ENCODE data around the gene KIT.
A peak's percentile ranks its signal among the peaks of the same experiment; 100 is the strongest.

The KIT gene

DNA sequence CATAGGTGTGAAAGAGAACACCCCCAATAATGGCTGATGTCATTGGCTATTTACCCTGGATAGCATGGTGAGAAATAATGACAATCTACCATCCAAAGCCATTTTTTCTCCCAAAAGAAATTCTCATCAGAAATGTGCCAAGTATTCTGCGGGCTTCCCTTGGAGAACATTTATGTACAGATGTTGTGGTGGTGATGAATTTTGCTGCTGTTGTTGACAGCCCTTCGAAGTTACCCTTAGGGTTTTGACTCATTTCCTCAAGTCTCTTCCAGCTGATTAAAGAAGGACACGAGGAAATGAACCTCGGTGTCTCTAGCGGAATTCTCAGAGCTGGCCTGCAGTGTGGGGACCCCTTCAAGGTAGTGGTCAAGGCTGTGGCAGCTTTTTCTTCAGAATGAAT is 3.4 kb downstream of the KIT start:
- DNase-seq (ENCODE audit: low read depth), result no peak

- peak; percentile 8 for DNase-seq (ENCODE audit: low read depth)
Measured at GRCh38 chr4:54661686-54662085, 3.9 kb downstream of the KIT start.

DNA sequence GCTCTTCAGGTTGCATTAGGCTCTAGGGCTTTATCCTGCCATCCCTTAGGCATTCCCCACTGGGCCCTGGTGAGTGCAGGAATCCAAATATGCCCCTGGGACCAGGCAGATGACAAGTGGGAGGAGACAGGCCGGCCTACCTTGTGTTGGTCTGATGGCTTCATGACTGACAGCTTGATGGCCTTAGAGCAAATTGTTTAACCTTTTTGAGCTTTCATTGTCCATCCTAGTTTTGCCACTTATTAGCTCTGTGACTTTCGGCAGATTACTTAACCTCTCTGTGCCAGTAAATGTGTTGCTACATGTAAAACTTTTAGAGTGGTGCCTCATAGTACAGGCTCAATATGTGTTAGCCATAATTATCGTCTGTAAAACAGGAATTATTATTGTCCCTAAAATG is 4.4 kb downstream of the KIT start:
- no peak for DNase-seq (ENCODE audit: low read depth)

DNA sequence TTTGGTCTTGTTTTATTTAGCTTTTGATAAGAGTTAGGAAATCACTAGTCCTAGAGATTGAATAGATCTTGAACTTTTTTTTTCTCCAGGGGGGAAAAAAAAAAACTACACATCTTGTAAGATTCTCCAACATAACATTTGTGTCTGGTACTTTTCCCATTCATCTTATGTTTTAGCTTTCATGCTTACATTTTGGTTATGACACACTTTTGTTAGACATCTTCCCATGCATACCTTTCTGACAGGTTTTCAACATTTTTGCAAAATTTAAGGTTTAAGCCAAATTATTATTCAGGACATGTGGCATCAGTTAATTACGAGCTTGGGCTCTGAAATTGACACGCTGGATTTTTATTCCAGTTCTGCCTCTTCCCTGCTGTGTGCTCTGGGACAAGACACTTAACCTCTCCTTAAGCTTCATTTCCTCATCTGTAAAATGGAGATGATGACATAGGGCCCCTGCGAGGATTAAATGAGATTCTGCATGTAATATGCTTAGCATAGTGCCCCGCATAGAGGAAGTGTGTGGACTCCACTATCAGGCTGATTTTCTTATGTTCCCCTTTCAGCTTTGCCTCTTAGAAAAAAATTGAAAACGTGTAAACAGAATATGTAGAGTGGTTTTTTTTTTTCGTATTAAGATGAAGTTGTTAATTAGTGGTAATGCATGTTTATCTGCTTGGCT is 5.3 kb downstream of the KIT start:
- no peak for DNase-seq (ENCODE audit: low read depth)

DNA sequence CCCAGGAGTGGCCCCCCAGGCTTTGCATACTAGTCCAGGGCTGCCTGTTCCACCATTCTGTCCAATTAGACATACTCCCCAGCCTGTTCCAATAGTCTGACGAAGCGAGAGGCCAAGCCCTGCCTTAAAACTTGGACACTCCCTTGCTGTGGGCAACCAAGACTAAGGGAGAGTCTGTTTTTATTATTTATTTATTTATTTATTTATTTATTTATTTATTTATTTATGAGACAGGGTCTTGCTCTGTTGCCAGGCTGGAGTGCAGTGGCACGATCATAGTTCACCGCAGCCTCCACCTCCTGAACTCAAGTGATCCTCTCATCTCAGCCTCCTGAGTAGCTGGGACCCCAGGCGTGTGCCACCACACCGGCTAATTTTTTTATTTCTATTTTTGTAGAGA is 6.6 kb downstream of the KIT start:
- DNase-seq (ENCODE audit: low read depth), result no peak

DNA sequence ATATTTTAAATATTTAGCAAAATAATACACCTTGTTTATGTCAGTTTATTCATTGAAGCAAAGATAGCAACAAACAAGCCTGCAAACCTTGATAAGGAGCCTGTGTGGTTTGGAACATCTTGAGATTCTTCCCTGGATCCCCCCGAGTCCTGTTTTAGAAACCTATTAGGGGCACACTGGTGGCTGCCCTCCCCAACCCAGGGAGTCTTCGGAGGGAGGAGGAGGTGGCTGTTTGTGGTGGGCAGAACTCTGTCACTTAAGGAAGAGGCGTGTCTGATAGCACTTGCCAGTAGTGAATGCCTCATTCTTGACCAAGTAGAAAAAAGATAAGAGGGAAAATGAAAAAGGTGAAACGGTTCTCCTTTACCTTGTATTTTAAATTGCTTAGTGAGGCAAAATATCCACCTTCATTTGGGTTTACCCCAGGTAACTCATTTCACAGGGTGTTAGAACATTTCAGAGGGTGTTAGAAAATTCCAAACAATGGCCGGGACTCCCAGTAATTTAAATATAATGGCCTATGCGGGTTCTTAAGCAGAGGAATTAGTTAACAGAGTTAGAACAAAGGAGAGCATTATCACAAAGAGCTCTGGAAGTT is 10.4 kb downstream of the KIT start:
- DNase-seq (ENCODE audit: low read depth), result no peak

GRCh38 chr4:54669831-54670230 is 12.1 kb downstream of the KIT start:
- DNase-seq (ENCODE audit: low read depth), result no peak

DNA sequence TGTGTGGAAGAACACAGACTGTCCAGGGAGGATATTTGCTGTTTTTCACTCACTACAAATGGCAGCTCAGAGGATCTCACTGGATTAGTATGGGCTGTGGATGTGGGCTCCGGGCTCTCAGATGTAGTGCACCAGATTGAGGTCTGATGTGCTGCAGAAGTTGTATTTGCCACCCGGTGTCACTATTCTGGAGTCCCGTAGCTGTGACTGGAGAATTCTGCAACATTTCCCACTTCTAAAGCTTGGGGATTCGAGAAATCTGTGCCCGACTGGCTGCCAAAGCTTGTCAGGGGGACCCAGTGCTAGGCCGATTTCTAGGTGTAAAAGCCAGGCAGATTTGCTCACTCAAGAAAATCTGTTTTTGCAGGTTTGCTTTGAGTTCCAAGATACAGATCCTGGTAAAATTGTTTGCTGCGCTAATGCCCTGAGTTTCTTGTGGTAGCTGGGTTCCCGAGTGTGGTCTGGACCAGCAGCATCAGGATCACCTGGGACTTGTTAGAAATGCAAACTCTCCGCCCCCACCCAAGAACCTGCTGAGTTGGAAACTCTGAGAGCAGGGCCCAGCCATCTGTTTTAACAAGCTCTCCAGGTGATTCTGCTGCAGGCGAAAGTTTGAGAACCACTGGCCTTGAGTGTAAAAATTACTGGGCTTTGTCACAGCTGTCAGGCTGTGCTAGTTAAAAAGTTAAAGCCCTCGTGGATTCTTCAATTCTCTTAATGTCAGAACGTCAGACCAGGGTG is 18.1 kb downstream of the KIT start:
- DNase-seq (ENCODE audit: low read depth), result no peak

DNA sequence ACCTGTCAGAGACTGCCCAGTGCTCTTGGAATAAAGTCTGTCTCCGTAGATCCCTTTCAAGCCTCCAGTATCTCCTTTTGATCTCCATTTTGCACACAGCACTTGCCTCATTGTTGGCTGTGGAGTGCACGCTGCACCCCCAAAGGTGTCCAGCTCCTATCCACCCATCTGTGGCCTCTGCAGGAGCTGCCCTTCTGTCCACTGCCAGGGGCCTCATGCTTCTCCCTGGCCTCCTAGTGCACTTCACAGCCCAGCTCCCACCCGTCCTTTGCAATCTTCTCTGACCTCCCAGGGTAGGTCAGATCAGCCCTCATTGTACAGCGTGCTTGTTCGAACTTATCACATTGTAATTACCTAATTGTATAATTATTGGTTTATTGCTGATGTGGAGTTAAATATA is 18.9 kb downstream of the KIT start:
- no peak for DNase-seq (ENCODE audit: low read depth)

- DNase-seq (ENCODE audit: low read depth), result no peak
Measured at GRCh38 chr4:54677416-54677815, 19.7 kb downstream of the KIT start.

DNA sequence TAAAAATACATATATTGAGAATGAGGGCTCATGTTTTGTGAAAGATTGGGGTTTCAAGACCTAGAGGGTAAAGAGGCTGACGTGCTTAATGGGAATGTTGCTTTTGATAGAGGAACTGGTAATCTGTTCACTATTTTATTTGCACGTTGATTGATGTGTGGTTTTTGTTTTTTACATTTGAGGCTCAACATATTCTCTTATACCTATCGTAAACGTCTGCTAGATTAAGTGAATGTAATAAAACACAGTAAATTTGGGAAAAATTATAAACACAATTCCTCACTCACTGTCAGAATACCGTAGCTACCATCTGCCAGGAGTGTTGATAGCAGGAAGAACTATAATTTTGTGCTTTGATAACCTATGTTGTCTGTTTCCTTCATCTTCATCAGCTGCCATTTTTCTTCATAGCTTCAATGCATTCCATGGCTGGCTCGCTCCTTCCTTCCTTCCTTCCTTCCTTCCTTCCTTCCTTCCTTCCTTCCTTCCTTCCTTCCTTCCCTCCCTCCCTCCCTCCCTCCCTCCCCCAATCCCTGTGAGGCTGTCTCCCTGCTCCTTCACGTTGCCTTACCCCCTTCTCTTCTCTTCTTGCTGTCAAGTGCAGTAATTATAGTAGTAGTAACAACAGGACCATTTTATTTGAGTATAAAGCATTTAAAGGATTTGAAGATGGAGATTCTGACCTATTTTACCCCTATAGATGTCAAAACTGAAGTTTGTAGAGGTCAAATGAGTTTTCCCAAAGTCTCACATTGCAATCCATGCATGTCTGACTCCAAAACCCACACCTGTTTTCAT is 20.3 kb downstream of the KIT start:
- no peak for DNase-seq (ENCODE audit: low read depth)

GRCh38 chr4:54678826-54679225 is 21.1 kb downstream of the KIT start:
- no peak for DNase-seq (ENCODE audit: low read depth)

- no peak for DNase-seq (ENCODE audit: low read depth)
Measured at GRCh38 chr4:54679813-54680212, 22.1 kb downstream of the KIT start.

DNA sequence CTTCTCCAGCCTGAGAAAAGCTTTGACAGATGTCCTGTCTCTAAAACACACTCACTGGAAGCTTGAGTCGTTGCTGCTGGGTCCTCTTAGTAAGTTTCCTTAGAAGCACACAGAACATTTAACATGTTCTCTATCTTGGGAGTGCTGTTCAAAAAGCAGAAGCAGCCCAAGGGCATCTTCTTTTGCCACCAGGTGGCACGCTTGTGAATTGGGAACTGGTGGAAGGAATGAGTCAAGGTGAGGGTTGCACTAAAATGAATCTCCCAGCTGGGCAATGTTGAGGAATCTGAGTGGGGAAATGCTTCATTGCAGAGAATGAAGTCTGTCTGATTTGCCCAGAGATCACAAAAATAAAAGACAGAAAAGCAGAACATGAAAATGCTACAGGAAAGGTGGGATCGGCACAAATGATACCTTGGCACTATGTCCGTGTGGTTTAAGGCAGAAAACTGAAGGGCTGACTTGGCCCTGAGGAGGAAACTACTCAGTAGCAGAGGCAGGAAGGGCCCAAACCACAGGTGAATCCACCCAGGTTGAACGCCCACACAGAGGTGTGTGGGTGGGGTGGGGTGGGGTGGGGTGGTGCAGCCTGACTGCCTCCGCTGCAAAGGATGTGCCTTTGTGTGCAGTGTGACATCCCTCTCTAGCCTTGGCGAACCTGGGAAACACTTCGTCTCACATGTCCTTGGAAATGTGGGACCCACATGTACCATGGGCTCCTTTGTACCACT is 26.0 kb downstream of the KIT start:
- DNase-seq (ENCODE audit: low read depth), result peak; percentile 5

GRCh38 chr4:54685810-54686209 is 28.1 kb downstream of the KIT start:
- no peak for DNase-seq (ENCODE audit: low read depth)

DNA sequence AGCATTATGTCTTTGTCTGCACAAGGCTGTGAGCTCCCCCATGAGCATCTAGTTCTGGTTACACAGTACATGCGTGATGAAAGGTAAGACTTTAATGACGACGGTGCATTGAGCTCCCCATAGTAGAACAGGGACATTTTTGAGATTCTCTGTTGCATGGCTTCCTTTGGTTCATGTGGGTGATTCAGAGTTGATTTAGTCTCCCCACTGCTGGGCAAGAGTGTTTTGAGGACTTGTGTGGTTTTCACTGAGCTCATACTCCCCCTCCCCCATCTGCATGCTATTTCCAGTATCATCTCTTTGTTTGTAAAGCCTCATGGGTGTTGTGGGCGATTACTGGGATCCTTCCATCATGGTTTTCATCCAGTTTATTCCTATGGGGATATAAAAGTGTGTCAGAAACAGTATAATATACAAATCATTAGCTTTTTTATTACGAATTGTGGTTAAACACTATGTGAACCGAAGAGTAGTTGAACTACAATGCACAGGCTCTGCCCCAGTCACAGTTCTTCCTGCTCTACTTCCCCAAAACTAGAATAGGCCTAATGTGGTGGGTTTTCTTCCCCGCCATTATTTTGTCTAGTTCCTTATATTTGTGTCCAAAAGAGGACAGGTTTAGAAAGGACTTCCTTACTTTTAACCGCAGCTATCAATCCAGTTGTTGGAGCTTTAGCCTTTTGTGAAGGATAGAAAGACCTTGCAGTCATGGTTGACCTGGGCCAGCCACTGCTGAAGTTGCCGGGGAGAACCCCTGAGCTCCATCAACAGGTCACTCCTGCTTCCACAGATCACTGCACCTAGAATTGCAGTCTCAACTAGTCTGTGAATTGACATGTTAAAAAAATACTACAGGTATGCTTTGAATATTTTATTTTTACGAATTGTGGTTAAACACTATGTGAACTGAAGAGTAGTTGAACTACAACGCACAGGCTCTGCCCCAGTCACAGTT is 30.4 kb downstream of the KIT start:
- DNase-seq (ENCODE audit: low read depth), result no peak

DNA sequence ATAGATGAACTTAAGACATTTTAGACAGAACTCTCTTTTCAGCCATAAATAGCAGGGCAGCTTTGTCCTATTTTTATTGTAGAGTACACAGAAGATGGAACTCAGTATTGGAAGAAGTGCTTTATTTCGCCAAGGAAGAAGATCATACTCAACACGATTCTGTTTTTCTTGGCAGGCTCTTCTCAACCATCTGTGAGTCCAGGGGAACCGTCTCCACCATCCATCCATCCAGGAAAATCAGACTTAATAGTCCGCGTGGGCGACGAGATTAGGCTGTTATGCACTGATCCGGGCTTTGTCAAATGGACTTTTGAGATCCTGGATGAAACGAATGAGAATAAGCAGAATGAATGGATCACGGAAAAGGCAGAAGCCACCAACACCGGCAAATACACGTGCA is 37.6 kb downstream of the KIT start:
- DNase-seq (ENCODE audit: low read depth), result no peak

DNA sequence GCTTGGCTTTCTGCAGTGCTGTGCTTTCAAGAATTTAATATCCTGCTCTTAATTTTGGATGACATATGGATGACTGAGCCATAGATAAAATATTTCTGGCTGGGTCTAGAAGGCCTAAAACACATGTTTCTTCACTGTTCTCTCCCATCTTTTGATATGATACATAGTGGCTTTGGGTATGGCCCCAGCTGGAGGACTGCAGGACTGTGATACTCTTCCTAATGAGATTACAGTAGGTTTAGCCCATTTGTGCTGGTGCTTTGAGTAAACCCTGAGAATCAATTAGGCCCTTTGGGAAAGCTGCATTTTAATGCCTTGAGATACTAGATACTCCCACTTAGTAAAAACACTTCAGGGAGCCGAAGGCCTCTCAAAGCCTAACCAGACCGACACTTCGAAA is 38.0 kb downstream of the KIT start:
- DNase-seq (ENCODE audit: low read depth), result no peak

DNA sequence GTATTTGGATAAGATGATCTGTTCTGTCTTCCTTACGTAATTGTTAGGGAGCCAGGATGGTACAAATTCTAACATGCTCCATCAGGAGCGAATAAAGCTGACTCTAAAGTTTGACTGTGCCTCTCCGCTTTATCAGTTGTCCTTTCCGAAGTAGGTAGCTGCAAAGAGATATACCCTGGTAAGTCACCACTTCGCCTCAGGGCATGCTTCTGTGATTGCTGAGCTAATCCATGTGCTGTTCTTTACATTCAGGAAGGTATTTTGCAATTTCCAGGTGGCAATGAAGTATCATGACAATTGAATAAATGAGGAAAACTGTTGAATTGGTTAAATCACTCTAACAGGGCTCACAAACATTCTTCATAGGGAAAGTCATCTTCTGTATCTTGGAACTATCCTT is 38.9 kb downstream of the KIT start:
- DNase-seq (ENCODE audit: low read depth), result no peak

DNA sequence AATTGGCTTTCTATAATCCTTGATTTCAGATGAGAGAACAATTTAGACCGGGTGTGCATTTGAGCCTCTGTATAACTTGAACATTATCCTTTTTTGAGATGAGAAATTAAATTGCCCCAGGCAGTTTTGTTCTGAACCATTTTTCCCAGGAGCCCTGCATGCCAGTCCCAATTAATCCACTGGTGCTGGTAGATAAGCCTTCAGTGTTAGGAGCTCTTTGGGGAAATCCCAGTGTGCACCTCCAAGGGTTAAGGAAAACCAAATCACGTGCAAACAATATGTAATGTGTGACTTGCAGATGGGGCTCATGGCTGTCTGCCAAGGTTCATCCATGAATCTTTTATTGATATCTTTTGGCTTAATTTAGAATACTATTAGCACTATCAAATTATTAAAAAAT is 43.2 kb downstream of the KIT start:
- no peak for DNase-seq (ENCODE audit: low read depth)

DNA sequence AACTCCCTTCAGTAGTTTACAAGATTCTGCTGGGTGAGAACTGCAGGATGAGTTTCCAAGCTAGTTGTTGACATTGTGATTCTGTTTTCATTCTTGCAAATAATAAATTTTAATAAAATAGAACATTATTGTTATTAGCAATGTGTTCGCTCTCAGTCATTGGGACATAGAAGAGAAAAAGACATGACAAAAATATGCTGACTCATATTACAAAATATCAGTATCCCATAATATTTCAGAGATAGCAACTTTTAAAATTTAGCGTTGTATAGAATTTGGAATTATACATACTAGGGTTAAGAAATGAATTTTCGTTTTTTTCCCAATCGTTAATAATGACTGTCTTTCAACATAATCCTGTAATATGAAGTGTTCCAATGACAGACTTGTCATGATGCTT is 45.4 kb downstream of the KIT start:
- DNase-seq (ENCODE audit: low read depth), result no peak
